ENCODE results near the gene MGAT4D. TPM values are rescaled to one million over a fixed set of nuclear protein-coding genes. Genes with fewer than 3 reads are reported as not detected.

Gene MGAT4D
- total RNA-seq, 2 experiments from 2014 or later: not detected

- no peak overlapping the region for H3K27ac Mint-ChIP-seq
- ChIA-PET CTCF (no interaction called here), POLR2A (no interaction called here)
- TF ChIP-seq CTCF (IDR thresholded peaks at IDR 0.05): no peak
- no peak for ATAC-seq
- H3K36me3 Mint-ChIP-seq (ENCODE audit: low read depth): no peaks in the 10 kb centered on the region
- DNase-seq: no peak
- intact Hi-C loops (cut with micrococcal nuclease): no loop called here
- no peaks in the 10 kb centered on the region for H3K9me3 Mint-ChIP-seq
- H3K4me3 Mint-ChIP-seq: no peak overlapping the region
- peaks cover 13% of the 10 kb centered on the region for H3K27me3 Mint-ChIP-seq
- H3K4me1 Mint-ChIP-seq (ENCODE audit: low read depth): no peaks in the 10 kb centered on the region
Measured at GRCh38 chr4:140466146-140466545, 31.9 kb downstream of the MGAT4D start.

GRCh38 chr4:140463614-140464013 lies 34.5 kb downstream of the MGAT4D start:
- no peaks in the 10 kb centered on the region for H3K4me1 Mint-ChIP-seq (ENCODE audit: low read depth)
- DNase-seq: no peak
- CTCF ChIA-PET: no interaction called here
- no peaks in the 10 kb centered on the region for H3K9me3 Mint-ChIP-seq
- no peak for ATAC-seq
- no peak for TF ChIP-seq CTCF (IDR thresholded peaks at IDR 0.05)
- H3K4me3 Mint-ChIP-seq: no peak overlapping the region
- peaks cover 15% of the 10 kb centered on the region for H3K27me3 Mint-ChIP-seq
- H3K27ac Mint-ChIP-seq: no peak overlapping the region
- H3K36me3 Mint-ChIP-seq (ENCODE audit: low read depth): no peaks in the 10 kb centered on the region
- POLR2A ChIA-PET: no interaction called here
- intact Hi-C loops (cut with micrococcal nuclease): no loop called here

GRCh38 chr4:140463182-140463581 lies 34.9 kb downstream of the MGAT4D start:
- intact Hi-C loops (cut with micrococcal nuclease): no loop called here
- POLR2A ChIA-PET: no interaction called here
- Mint-ChIP-seq H3K36me3 (ENCODE audit: low read depth) (no peaks in the 10 kb centered on the region), H3K9me3 (no peaks in the 10 kb centered on the region), H3K27ac (no peak overlapping the region), H3K4me1 (ENCODE audit: low read depth) (no peaks in the 10 kb centered on the region), H3K27me3 (peaks cover 15% of the 10 kb centered on the region), H3K4me3 (no peak overlapping the region)
- TF ChIP-seq CTCF (IDR thresholded peaks at IDR 0.05): no peak
- CTCF ChIA-PET: no interaction called here
- no peak for ATAC-seq
- DNase-seq: no peak

GRCh38 chr4:140450352-140450751 lies 47.7 kb downstream of the MGAT4D start:
- CTCF ChIA-PET: no interaction called here
- TF ChIP-seq CTCF (IDR thresholded peaks at IDR 0.05): no peak
- DNase-seq: no peak

GRCh38 chr4:140448830-140449229 lies 49.3 kb downstream of the MGAT4D start:
- CTCF ChIA-PET: interaction anchor here (0.6 kb wide), 1 partner anchor 63 kb away, joined by 3 read pairs; no protein-coding TSS in a partner anchor
- no peak overlapping the region for H3K4me3 Mint-ChIP-seq

More at GRCh38 chr4:140450352-140450751, 47.7 kb downstream of the MGAT4D start:
- no peaks in the 10 kb centered on the region for H3K36me3 Mint-ChIP-seq (ENCODE audit: low read depth)
- no peaks in the 10 kb centered on the region for H3K4me1 Mint-ChIP-seq (ENCODE audit: low read depth)
- H3K27ac Mint-ChIP-seq: no peak overlapping the region
- POLR2A ChIA-PET: no interaction called here
- H3K4me3 Mint-ChIP-seq: no peak overlapping the region
- no peak for ATAC-seq
- intact Hi-C loops (cut with micrococcal nuclease): no loop called here
- H3K9me3 Mint-ChIP-seq: no peaks in the 10 kb centered on the region
- H3K27me3 Mint-ChIP-seq: peaks cover 29% of the 10 kb centered on the region

More at GRCh38 chr4:140448830-140449229, 49.3 kb downstream of the MGAT4D start:
- Mint-ChIP-seq H3K36me3 (ENCODE audit: low read depth) (no peaks in the 10 kb centered on the region), H3K4me1 (ENCODE audit: low read depth) (no peaks in the 10 kb centered on the region), H3K9me3 (no peaks in the 10 kb centered on the region), H3K27ac (no peak overlapping the region), H3K27me3 (peaks cover 23% of the 10 kb centered on the region)
- POLR2A ChIA-PET: no interaction called here
- TF ChIP-seq CTCF (IDR thresholded peaks at IDR 0.05): no peak
- DNase-seq (no peak), ATAC-seq (no peak)
- intact Hi-C loops (cut with micrococcal nuclease): no loop called here

All from activated CD8-positive, alpha-beta T cell treated with anti-CD3 and anti-CD28 coated beads for 36 hours (primary cell).